SK-N-SH (cell line): ENCODE measurements around the gene ADAMTS16. TPM values are rescaled to one million over a fixed set of nuclear protein-coding genes. Genes with fewer than 3 reads are reported as not detected.

Source experiments
- CTCF ChIA-PET: fragments of 300-600, 350-600 bp; formaldehyde crosslinking; extraction: SDS; loops from one replicate; lab custom pipeline; 2021; lab: Yijun Ruan, JAX
- POLR2A ChIA-PET: fragments of 350-600 bp; sonication (Branson Sonifier 250); formaldehyde crosslinking; extraction: SDS; loops from one replicate; lab custom pipeline; 2020; ENCODE audit warnings: antibody characterized with exemption, inconsistent platforms; lab: Yijun Ruan, JAX
- DNase-seq: peaks from one replicate; pipeline ENCODE4 v3.0.0; 2012
- H2AFZ ChIP-seq: fragments of 200-600 bp; sonication (generic); 2 replicates; pipeline ENCODE4 v1.8.1; 2016; ENCODE audit warnings: antibody characterized with exemption, mild to moderate bottlenecking, low read depth
- H3F3A ChIP-seq: fragments of 200-600 bp; sonication (generic); replicated peaks from 2 replicates; pipeline ENCODE3; 2016; ENCODE audit warnings: antibody characterized with exemption, mild to moderate bottlenecking; ENCODE audit not compliant: insufficient read depth
- H3K27ac ChIP-seq, 2 experiments: fragments of 200-500 bp in 1 of 2; fragments of 200-600 bp in 1 of 2; sonication (Bioruptor generic) in 1 of 2; sonication (generic), shearing (Covaris generic) in 1 of 2; 2 replicates each; pipeline versions ENCODE4 v1.5.1 to v1.6.1; 2014 to 2016; ENCODE audit warnings: low read depth in 2 of 2, inconsistent platforms in 1 of 2, low read length in 1 of 2, mild to moderate bottlenecking in 1 of 2, mixed read lengths in 1 of 2
- H3K27me3 ChIP-seq: fragments of 200-600 bp; sonication (generic), shearing (Covaris generic); 2 replicates; pipeline ENCODE4 v1.6.1; 2016; ENCODE audit warnings: mixed run types; ENCODE audit not compliant: insufficient read depth
- H3K36me3 ChIP-seq, 2 experiments: fragments of 200-500 bp in 1 of 2; fragments of 200-600 bp in 1 of 2; sonication (Bioruptor generic) in 1 of 2; sonication (generic) in 1 of 2; replicated peaks in 1 of 2; 2 replicates each; pipeline versions ENCODE3 to v1.5.1; 2014 to 2016; ENCODE audit warnings: low read length in 1 of 2, mild to moderate bottlenecking in 1 of 2; ENCODE audit not compliant: insufficient read depth in 2 of 2, control insufficient read depth in 1 of 2
- H3K4me1 ChIP-seq, 2 experiments: fragments of 200-500 bp in 1 of 2; fragments of 200-600 bp in 1 of 2; sonication (Bioruptor generic) in 1 of 2; sonication (generic), shearing (Covaris generic) in 1 of 2; 2 replicates each; pipeline versions ENCODE4 v1.5.1 to v1.6.1; 2014 to 2016; ENCODE audit warnings: low read depth in 1 of 2, low read length in 1 of 2, mixed run types in 1 of 2; ENCODE audit not compliant: insufficient read depth in 2 of 2, control insufficient read depth in 1 of 2
- H3K4me2 ChIP-seq: fragments of 200-600 bp; sonication (generic), shearing (Covaris generic); 2 replicates; pipeline ENCODE4 v1.6.1; 2017; ENCODE audit warnings: mixed run types
- H3K4me3 ChIP-seq, 2 experiments: fragments of 200-500 bp in 1 of 2; fragments of 200-600 bp in 1 of 2; sonication (Bioruptor generic) in 1 of 2; sonication (generic), shearing (Covaris generic) in 1 of 2; 2 replicates each; pipeline versions ENCODE4 v1.5.1 to v1.8.1; 2014 to 2016; ENCODE audit warnings: low read depth in 2 of 2, inconsistent platforms in 1 of 2, low read length in 1 of 2, mild to moderate bottlenecking in 1 of 2, mixed read lengths in 1 of 2, moderate library complexity in 1 of 2
- H3K79me2 ChIP-seq: fragments of 200-600 bp; sonication (generic); 2 replicates; pipeline ENCODE4 v1.8.1; 2017; ENCODE audit warnings: mild to moderate bottlenecking; ENCODE audit not compliant: insufficient read depth
- H3K9ac ChIP-seq: fragments of 200-600 bp; sonication (generic); 2 replicates; pipeline ENCODE4 v1.6.1; 2017; ENCODE audit warnings: mixed run types
- H3K9me2 ChIP-seq: fragments of 200-600 bp; sonication (generic); 2 replicates; pipeline ENCODE4 v1.6.1; 2017; ENCODE audit warnings: mixed run types
- H3K9me3 ChIP-seq: fragments of 200-600 bp; sonication (generic); 2 replicates; pipeline ENCODE4 v1.6.1; 2017; ENCODE audit warnings: mixed run types, mild to moderate bottlenecking, moderate library complexity
- H4K20me1 ChIP-seq: fragments of 200-600 bp; sonication (generic); 2 replicates; pipeline ENCODE4 v1.6.1; 2017; ENCODE audit warnings: mild to moderate bottlenecking, mixed run types; ENCODE audit not compliant: insufficient read depth
- CHD2 ChIP-seq: fragments of 150-350 bp; IDR thresholded peaks from 2 replicates; pipeline ENCODE4 v1.6.1; 2018; ENCODE audit warnings: low read length; ENCODE audit not compliant: partially characterized antibody
- EZH2phosphoT487 ChIP-seq: fragments of 200-600 bp; sonication (generic); IDR thresholded peaks from 2 replicates; pipeline ENCODE4 v1.6.1; 2017; ENCODE audit warnings: low read depth, mixed run types, mild to moderate bottlenecking, antibody characterized with exemption, moderate library complexity, borderline replicate concordance
- FOSL2 ChIP-seq: IDR thresholded peaks from 2 replicates; pipeline ENCODE4 v1.4.0; 2012; ENCODE audit warnings: low read depth, mild to moderate bottlenecking, moderate library complexity, borderline replicate concordance
- FOXJ3 ChIP-seq: sonication (generic); formaldehyde crosslinking; IDR thresholded peaks from 2 replicates; pipeline ENCODE4 v1.5.1; 2020; ENCODE audit warnings: mild to moderate bottlenecking, missing genetic modification reagents
- FOXM1 ChIP-seq: IDR thresholded peaks from 2 replicates; pipeline ENCODE4 v1.4.0; 2012; ENCODE audit warnings: low read depth, mild to moderate bottlenecking
- MEF2A ChIP-seq: IDR thresholded peaks from 2 replicates; pipeline ENCODE4 v1.4.0; 2012; ENCODE audit warnings: low read depth, borderline replicate concordance
- NRF1 ChIP-seq: IDR thresholded peaks from 2 replicates; pipeline ENCODE4 v1.6.1; 2012; ENCODE audit warnings: low read depth, mild to moderate bottlenecking, low read length
- RAD21 ChIP-seq: IDR thresholded peaks from 2 replicates; pipeline ENCODE4 v1.6.1; 2012; ENCODE audit warnings: mild to moderate bottlenecking, low read length
- TAF1 ChIP-seq: IDR thresholded peaks from 2 replicates; pipeline ENCODE4 v1.6.1; 2012; ENCODE audit warnings: low read depth, mild to moderate bottlenecking, low read length, moderate library complexity, borderline replicate concordance
- TCF12 ChIP-seq: IDR thresholded peaks from 2 replicates; pipeline ENCODE4 v1.4.0; 2012
- USF2 ChIP-seq: fragments of 150-350 bp; IDR thresholded peaks from 2 replicates; pipeline ENCODE4 v1.6.1; 2017; ENCODE audit warnings: antibody characterized with exemption, low read length, low read depth, borderline replicate concordance
- YY1 ChIP-seq: IDR thresholded peaks from 2 replicates; pipeline ENCODE4 v1.4.0; 2012; ENCODE audit warnings: low read depth, mild to moderate bottlenecking
- ZBTB33 ChIP-seq: IDR thresholded peaks from 2 replicates; pipeline ENCODE4 v1.4.0; 2012; ENCODE audit warnings: low read depth, borderline replicate concordance
- WGBS: methylation state at CpG from one replicate; pipeline ENCODE4 v1.1.6; 2017; ENCODE audit warnings: low lambda C conversion rate; 5-methylcytosine and 5-hydroxymethylcytosine counted together
- polyA plus RNA-seq, 3 experiments: library from polyadenylated mRNA; depleted of rRNA; stranded (reverse); fragments of >200 nt; gene quantifications; 2 replicates each; pipeline ENCODE4 v1.2.3, GENCODE V29; 2012
- TF ChIP-seq, protein P1 (sequence below): IDR thresholded peaks from 2 replicates; pipeline ENCODE4 v1.4.0; 2012; ENCODE audit warnings: low read depth, borderline replicate concordance
- TF ChIP-seq, protein P2 (sequence below): IDR thresholded peaks from 2 replicates; pipeline ENCODE4 v1.4.0; 2012; ENCODE audit warnings: low read depth
- TF ChIP-seq, protein P3 (sequence below): IDR thresholded peaks from 2 replicates; pipeline ENCODE4; 2012

Gene ADAMTS16
- polyA plus RNA-seq, 1 of the 3 experiments (the other 2 are of a cell fraction), result not detected

GRCh38 chr5:5304361-5305020 lies 164.4 kb downstream of the ADAMTS16 start:
- H3K79me2 ChIP-seq, result no peaks in the 10 kb centered on the region
- H3K27me3 ChIP-seq, result no peaks in the 10 kb centered on the region
- H3K9me3 ChIP-seq, result no peaks in the 10 kb centered on the region
- H4K20me1 ChIP-seq, result no peaks in the 10 kb centered on the region
- H3K36me3 ChIP-seq, result no peaks in the 10 kb centered on the region
- H2AFZ ChIP-seq, result no peak overlapping the region
- WGBS, result 68% methylated on average over 10 of the region's 10 CpGs
- DNase-seq, result no peak
- H3K27ac ChIP-seq, result no peak overlapping the region
- H3K4me2 ChIP-seq, result no peak overlapping the region
- no peaks in the 10 kb centered on the region for H3F3A ChIP-seq
- H3K4me3 ChIP-seq, result no peak overlapping the region
- TF ChIP-seq YY1 (no peak), TAF1 (no peak), TCF12 (no peak), RAD21 (no peak), ZBTB33 (no peak), EZH2phosphoT487 (no peak), USF2 (no peak), FOSL2 (no peak), MEF2A (no peak), CHD2 (no peak), FOXJ3 (no peak), NRF1 (no peak), FOXM1 (no peak)
- TF ChIP-seq, protein P1, sequence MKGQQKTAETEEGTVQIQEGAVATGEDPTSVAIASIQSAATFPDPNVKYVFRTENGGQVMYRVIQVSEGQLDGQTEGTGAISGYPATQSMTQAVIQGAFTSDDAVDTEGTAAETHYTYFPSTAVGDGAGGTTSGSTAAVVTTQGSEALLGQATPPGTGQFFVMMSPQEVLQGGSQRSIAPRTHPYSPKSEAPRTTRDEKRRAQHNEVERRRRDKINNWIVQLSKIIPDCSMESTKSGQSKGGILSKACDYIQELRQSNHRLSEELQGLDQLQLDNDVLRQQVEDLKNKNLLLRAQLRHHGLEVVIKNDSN, result no peak
- TF ChIP-seq, protein P2, sequence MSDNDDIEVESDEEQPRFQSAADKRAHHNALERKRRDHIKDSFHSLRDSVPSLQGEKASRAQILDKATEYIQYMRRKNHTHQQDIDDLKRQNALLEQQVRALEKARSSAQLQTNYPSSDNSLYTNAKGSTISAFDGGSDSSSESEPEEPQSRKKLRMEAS, result no peak
- TF ChIP-seq, protein P3, sequence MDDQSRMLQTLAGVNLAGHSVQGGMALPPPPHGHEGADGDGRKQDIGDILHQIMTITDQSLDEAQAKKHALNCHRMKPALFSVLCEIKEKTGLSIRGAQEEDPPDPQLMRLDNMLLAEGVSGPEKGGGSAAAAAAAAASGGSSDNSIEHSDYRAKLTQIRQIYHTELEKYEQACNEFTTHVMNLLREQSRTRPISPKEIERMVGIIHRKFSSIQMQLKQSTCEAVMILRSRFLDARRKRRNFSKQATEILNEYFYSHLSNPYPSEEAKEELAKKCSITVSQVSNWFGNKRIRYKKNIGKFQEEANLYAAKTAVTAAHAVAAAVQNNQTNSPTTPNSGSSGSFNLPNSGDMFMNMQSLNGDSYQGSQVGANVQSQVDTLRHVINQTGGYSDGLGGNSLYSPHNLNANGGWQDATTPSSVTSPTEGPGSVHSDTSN, result no peak
- ChIA-PET CTCF (interaction anchor here (0.6 to 1.3 kb wide), 3 partner anchors 8 to 115 kb away, joined by 3 to 4 read pairs (median 3); no protein-coding TSS in a partner anchor), POLR2A (no interaction called here)
- H3K9me2 ChIP-seq, result no peaks in the 10 kb centered on the region
- peaks cover 2 to 13% of the 10 kb centered on the region in 2 experiments; a peak in 3 of 4 replicates for H3K4me1 ChIP-seq
- no peak overlapping the region for H3K9ac ChIP-seq
